ENCODE measurements around the gene OMA1.

DNA sequence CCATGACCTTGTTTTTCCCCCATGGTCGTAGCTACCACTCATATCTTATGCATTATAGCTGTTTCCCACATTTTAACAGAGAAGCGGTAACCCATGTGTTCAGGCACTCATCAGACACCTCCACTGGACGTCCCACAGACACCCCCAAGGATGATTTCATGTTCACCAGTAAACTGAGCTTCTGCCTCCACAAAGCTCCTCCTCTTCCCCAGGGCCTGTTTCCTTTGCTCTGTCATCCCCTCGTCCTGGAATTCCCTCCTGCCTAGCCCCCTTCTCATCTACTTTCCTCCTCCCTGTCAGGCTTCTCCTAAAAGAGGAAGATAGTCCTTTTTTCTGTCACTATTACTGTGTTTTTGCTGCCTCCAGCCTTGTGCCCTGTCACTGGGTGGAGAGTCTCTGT lies 111.2 kb downstream of the OMA1 start:
- TF ChIP-seq CTCF (conservative IDR thresholded peaks at IDR 0.05; ENCODE audit: low read depth, low read length) (no peak), EZH2 (IDR thresholded peaks at IDR 0.05; ENCODE audit: borderline replicate concordance, low read depth, low read length, poor library complexity, severe bottlenecking) (no peak)

Measured in A673 (cell line).